Measurements from ENCODE around the gene ADARB2.
"Not testable (repeated sequence)": the region's sequence is repeated elsewhere in the genome, so short reads cannot be mapped to it uniquely, and the experiment has no call there.

- TF ChIP-seq POLR2AphosphoS5, POLR2A, CTCF, EP300 (IDR thresholded peaks at IDR 0.05): not testable (repeated sequence)
Measured at GRCh38 chr10:1161315-1161673, 576.0 kb downstream of the ADARB2 start.

All from suprapubic skin (tissue), 4 donors.